Measurements from ENCODE around the gene LIM2.

LIM2 gene

GRCh38 chr19:51365211-51365964 is 22.4 kb downstream of the LIM2 start:
- DNase-seq (ENCODE audit: low spot score) = no peak

- DNase-seq (ENCODE audit: low spot score) = no peak
Measured at GRCh38 chr19:51364200-51365106, 23.3 kb downstream of the LIM2 start.

GRCh38 chr19:51361239-51361638 is 26.5 kb downstream of the LIM2 start:
- no peak for DNase-seq (ENCODE audit: low spot score)

DNA sequence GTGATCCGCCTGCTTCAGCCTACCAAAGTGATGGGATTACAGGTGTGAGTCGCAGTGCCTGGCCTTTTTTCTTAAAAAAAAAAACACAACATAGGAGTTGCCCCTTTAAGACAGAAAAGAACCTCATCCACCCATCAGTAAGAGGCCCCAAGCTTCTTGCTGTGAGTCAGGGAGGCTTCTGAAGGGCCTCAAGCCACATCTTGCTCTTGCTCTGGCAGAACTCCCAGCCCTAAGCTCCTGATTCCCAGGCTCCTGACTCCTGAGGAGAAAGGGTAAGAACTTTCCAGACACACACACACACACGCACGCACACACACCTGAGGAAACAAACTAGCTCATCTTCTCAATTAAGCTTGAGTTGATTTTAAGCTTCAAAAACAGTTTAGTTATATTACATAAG is 28.5 kb downstream of the LIM2 start:
- DNase-seq (ENCODE audit: low spot score) = no peak

DNA sequence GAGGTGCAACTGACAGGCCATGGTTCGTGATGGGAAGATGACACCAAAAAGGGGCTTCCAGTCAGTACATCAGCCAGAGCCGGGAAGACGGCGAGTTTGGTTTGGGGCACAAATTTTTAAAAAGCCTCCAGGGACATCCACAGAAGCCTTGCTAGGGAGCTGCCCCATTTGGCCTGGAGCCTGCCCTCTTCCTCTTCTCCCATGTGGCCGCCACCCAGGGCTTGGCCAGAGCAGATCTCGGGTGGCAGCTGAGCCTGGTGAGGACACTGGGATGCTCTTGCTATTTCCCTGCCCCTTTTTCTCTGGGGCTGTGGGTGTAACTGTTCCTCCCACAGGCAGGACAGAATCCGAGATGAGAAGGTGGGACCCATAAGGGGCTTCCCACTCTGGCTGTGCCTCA is 29.8 kb downstream of the LIM2 start:
- DNase-seq (ENCODE audit: low spot score) = no peak

GRCh38 chr19:51356159-51356801 is 31.5 kb downstream of the LIM2 start:
- no peak for DNase-seq (ENCODE audit: low spot score)

- no peak for DNase-seq (ENCODE audit: low spot score)
Measured at GRCh38 chr19:51354742-51355148, 33.0 kb downstream of the LIM2 start.

GRCh38 chr19:51354103-51354741 is 33.6 kb downstream of the LIM2 start:
- DNase-seq (ENCODE audit: low spot score) = no peak

GRCh38 chr19:51352783-51353360 is 34.9 kb downstream of the LIM2 start:
- no peak for DNase-seq (ENCODE audit: low spot score)

GRCh38 chr19:51351266-51351990 is 36.3 kb downstream of the LIM2 start:
- DNase-seq (ENCODE audit: low spot score) = no peak

DNA sequence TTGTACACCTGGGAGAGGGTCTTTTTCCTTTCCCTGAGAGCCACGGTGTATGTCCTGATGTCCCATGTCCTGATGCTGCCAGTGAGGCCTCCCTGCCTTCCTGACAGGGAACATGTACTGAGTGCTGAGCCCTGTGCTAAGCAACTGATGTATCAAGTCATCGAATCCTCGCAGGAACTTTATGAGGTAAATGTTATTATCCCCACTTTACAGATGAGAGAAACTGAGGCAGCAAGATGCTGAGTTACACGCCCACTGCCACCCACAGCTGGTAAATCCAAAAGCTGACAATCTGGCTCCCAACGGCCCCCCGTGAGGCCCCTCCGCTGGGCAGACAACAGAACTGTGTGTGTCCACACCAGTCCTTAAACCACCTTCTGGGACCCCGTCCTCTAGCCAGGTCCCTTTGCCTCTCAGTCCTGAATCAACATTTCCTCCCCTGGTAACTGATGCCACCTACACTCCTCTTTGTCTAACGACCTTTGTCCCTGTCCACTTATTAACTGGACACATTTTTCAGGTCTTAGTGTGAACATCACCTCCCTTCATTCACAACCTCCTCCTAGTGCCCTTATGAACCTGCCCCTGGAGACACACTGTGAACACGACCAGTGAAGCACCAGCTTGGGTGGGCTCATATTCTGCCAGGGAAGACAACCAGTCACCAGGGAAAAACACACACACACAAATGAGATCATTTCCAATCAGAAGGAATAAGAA is 40.4 kb downstream of the LIM2 start:
- no peak for DNase-seq (ENCODE audit: low spot score)

GRCh38 chr19:51346742-51347141 is 41.0 kb downstream of the LIM2 start:
- no peak for DNase-seq (ENCODE audit: low spot score)

DNA sequence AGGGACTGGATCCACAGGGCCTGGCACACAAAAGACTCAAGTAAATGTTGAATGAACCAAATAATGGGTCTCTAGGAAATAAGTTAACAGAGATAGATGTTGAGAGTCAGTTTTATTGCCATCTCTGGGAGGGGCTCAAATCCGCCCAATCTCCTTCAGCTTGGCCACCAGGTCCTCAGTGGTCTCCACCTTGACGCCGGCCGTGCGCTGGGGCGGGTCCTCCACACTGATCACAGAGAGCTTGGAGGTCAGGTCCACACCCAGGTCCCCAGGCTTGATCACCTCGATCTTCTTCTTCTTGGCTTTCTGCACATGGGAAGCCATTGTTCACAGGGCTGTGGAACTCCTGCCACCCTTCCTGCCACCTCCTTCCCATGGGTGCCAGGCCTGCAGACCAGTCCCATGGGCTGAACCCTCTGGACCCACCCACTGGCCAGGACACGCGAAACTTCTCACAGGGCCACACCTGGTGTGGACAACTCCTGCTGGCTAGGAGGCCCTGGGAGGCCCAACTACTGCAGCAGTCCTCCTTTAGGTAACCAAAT is 42.6 kb downstream of the LIM2 start:
- DNase-seq (ENCODE audit: low spot score) = no peak

DNA sequence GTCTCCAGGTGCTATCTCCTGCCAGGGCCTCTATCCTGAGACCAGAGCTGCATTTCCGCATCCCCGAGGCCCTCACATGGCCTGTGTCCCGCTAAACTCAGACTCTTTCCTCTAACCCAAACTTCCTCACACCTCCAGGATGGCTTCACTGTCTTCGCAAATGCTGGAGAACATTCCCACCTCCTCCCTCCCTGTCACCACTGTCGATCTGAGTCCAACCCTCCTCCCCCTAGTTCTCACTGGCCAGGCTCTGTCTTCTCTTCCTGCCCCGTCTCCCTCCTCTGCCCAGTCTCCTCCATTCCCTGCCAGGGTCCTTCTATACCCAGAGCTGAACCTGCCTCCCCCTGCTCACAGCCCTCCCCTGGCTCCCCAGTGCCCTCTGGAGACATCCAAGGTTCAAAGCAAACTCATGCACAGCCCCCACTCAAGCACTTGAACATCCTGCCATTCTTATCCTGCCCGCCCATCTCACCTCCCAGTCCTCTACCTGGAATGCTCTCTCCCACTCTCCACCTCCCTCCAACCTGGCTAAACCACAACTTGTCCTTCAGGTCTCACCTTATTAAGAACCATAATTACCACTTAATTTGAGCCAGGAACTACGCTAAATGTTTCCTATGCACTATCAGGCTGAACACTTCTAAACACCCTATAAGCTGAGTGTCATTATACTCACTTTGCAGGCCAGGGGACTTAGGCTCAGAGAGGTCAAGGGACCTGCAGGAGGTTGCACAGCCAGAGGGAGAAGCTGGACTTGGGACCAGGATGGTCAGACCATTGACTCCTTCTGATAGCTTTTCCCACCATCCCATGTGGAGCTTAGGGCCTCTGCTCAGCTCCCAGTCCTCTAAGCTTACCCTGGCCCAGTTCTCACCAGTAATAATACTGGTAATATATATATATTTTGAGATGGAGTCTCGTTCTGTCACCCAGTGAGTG is 44.9 kb downstream of the LIM2 start:
- DNase-seq (ENCODE audit: low spot score) = no peak

- DNase-seq (ENCODE audit: low spot score) = no peak
Measured at GRCh38 chr19:51341976-51342580, 45.7 kb downstream of the LIM2 start, which contains the start of gene VSIG10L. Gene VSIG10L, minus strand, starts transcription at chr19:51342139. Its CDS starts 15 bp downstream, at chr19:51342124.

DNA sequence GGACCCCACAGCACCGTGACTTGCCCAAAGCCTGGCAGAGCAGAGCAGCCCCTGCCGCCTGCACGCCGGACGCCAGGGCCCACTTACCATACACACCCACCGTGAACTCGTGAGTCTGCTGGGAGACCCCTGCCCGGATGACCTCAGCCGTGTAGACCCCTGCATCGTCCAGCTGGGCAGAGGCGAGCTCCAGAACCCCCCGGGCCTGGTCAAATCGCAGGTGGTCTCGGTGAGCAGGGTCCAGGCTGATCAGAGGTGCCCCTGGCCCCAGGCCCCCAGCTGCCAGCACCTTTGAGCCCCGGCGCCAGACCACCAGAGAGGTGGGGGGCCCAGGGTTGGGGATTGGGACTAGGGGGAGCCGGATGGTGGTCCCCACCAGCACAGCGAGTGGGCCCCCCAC is 46.7 kb downstream of the LIM2 start:
- no peak for DNase-seq (ENCODE audit: low spot score)

- DNase-seq (ENCODE audit: low spot score) = peak; percentile 99
Measured at GRCh38 chr19:51339687-51340656, 47.8 kb downstream of the LIM2 start.
